Stimulated activated naive CD8-positive, alpha-beta T cell treated with anti-CD3 and anti-CD28 coated beads, Interleukin-15, Interleukin-2, amounts not matched to agents 100 U/mL and 50 U/mL, for 24 hours (primary cell): ENCODE results near the gene CHMP6.

Source experiments
- ATAC-seq: fragments of 150-1000 bp; cut with Tn5 transposase; one replicate; pipeline ENCODE4 v1.10.0; 2021
- DNase-seq: peaks from one replicate; pipeline ENCODE4 v3.0.0; 2021

Gene CHMP6

GRCh38 chr17:80956321-80957190, 35.1 kb upstream of the CHMP6 start:
- DNase-seq = no peak
- no peak for ATAC-seq

DNA sequence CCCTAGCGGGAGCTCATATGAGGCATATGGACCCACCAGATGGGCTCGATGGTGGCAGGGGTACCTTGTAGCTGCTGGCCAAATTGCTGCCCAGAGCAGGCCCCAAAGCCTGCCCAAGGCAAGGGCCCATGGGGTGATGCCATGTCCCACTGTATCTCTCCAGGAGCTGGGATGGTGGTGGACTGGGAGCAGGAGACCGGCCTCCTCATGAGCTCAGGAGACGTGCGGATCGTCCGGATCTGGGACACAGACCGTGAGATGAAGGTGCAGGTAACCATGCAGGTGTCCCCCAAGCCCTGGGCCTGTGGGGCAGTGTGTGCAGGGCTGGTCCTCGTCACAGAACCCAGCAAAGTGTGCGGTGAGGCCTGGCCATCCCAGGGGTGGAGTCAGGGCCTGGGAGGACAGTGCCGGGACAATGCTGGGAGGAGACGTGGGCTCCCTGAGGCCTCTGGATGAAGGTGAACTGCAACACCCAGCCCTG, 34.1 kb upstream of the CHMP6 start:
- ATAC-seq = no peak
- no peak for DNase-seq

DNA sequence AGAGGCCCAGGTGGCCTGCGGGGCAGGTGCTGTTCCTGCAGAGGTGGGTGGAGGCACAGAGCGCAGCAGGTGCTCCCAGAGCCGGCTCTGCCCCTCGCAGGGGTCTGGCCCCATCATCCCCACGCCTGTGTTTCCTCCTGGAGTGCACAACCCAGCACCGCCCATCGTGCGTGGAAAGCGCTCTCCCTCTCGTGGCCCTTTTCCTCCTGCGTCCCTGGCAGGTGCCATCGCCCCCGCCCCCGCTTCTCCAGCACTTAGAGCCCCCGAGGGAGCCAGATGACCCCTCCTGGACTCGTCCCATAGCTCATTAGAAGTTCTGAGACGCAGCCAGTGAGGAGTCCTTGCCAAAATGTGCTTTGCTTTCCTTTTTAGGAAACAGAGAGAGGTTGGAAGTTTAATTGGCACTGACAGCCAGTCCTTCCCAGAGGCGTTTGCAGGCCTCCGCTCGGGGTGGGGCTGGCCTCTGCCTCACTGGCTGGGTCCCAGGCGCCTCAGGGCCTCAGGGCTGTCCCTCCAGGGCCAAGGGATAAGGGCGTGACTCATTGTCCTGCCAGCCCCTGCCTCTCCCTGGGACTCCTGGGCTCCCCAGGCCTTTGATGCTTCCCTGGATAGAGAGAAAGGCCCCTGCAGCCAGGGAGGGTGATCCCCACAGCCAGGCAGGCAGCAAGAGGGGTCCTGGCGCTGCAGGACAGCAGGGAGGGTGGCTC, 32.2 kb upstream of the CHMP6 start:
- DNase-seq (no peak), ATAC-seq (no peak)

- ATAC-seq (no peak), DNase-seq (no peak)
Measured at GRCh38 chr17:80960037-80960796, 31.4 kb upstream of the CHMP6 start.

GRCh38 chr17:80960797-80961452, 30.7 kb upstream of the CHMP6 start:
- DNase-seq (no peak), ATAC-seq (no peak)

DNA sequence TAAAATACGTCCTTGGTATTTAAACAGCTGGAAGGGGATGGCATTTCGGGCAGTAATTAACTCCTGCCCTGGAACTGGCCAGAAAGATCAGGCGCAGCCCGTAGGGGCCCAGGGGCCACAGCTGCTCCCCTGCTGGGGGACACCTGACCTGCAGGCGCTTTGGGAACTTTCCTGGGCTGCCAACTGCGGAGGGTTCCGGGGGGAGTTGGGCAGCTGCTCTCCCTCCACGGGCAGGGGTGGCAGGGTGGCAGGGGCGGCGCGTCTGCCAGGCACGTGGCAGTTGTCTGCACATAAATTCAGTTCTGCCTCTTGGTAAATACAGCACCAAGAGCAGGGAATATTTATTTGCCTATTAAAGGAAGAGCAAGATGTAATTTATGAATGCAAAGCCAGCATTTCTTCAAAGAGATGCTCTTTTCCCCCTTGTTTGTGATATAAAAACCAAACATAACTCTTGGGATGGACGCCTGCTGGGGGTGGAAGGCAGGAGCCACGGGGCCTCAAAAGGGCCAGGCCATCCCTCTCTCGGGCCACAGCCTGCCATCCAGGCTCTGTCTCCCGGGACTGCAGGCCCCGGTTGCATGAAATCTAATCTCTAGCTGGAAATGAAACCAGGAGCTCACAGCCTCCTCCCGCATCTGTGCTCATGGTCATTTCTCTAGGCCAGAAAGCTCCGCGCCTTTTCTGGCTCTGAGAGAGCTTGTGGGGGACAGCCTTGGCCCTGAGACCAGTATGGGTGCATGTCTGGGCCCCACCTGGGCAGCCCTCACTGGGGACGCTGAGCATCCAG, 29.9 kb upstream of the CHMP6 start:
- DNase-seq (no peak), ATAC-seq (no peak)

DNA sequence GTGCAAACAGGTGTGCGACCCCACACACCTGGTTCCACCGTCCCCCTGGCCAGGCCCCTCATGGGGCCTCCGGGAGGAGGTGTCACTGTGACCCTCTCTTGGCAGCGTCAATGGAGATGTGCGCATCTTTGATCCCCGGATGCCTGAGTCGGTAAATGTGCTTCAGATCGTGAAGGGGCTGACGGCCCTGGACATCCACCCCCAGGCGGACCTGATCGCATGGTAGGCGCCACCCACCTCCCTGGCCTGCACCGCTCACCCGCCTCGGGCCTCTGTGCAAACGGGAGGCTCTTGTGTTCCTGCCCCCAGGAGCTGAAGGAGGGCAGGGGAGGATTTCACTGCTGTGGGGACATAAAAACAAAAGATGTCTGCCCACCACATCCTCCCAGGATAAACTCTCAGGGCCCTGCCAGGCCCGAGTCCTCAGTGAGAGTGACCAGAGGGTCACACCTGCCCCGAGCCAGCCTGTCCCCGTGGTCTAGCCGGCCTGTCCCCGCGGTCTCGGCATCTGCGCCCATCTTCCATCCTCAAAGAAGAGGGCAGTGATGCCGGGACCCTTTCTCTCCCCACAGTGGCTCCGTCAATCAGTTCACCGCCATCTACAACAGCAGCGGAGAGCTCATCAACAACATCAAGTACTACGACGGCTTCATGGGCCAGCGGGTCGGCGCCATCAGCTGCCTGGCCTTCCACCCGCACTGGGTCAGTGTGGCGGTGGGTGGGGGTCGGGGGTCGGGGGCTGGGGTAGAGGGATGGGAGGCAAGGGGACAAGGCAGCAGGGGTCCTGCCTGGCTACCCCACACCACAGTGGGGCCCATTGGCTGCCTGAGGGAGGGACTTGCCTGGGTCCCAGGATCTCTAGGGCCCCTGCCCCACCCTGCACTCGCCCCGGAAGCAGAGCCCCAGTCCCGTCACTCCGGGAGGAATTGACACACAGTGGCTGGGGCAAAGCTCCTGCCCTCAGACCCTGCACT, 29.0 kb upstream of the CHMP6 start:
- no peak for ATAC-seq
- no peak for DNase-seq

GRCh38 chr17:80963812-80964543, 27.7 kb upstream of the CHMP6 start:
- ATAC-seq (no peak), DNase-seq (no peak)

DNA sequence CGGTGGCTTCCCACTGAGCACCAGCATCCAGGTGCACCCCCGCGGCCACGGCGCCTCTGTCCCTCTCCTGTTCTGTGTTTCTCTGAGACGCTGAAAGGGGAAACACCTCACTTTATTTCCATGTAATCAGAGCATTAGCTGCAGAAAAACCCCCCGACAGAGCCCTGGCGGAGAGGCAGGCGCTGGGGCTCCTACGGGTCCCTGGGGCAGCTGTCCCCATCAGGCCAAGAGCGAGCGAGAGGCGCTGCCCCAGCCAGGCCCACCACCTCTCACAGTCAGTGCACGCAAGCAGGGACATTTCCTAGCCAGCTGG, 27.1 kb upstream of the CHMP6 start:
- DNase-seq = no peak
- ATAC-seq = no peak

DNA sequence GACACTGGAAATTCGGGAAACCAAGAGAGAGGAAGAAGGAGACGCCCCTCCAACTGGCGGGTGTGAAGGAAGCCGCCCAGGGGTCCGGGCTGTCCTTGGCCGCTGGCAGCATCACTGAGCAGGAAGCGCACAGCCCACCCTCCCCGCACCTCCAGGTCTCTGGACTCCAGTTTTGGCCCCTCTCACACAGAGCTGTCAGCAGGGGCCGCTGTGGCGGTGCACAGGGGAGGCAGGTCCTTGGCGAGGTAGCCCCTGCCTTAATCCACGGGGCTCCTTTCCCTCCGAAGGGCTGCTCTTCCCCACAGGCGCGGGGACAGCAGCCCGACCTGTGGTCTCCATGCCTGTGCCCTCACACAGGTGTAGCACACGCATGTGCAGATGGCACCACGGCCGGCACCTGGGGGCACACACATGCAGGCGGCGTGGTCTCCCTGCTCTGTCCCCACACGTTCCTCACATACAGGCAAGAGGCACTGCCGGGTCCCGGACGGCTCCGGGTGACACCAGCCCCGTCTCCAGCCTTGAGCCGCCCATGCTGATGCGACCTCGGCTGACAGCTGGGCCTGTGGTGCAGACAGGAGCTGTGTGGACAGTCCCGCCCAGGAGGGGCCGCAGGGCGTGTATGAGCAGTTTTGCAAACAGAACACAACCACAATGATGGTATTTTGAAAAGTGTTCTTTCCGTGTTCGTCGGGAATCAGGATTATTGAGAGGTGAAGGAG, 26.6 kb upstream of the CHMP6 start:
- DNase-seq (no peak), ATAC-seq (no peak)

DNA sequence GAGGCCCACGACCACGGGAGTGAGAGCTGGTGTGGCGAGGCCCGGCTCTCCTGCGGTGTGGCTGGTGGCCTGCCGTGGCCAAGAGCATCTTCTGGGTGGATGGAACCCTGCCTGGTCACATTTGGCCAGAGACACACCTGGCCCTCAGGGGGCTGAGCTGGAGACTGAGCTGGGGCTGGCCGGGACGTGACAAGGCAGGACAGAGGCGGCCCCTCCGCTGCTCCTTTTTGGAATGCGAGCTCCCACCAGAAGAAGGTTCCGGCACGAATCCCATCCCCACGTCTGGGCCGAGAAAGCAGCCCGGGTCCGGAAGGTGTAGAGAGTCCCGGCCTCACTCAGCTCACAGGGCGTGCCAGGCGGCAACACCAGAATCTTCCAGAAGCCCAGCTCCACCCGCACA, 26.0 kb upstream of the CHMP6 start:
- DNase-seq = no peak
- ATAC-seq = no peak

DNA sequence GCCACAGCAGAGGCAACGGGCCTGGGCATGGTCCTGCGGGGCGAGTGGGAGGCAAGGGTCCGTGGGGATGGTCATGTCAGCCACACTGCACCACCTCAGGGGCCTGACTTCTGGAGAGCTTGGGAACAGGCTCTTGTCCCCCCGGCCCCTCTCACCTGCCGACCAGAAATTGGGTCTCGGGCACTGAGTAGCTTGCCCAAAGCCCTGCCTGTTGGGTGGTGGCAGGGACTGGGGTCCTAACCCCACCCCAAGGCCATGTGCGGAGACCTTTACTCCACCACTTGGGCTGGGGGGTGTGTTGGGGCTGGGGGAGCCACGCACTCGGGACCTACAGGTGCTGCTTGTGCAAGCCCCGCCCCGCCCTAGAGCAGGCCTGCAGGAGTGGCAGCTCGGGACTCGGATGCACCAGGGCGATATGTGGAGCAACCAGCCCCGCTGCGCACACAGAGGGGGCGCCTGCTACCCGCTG, 24.2 kb upstream of the CHMP6 start:
- ATAC-seq = no peak
- DNase-seq = no peak

DNA sequence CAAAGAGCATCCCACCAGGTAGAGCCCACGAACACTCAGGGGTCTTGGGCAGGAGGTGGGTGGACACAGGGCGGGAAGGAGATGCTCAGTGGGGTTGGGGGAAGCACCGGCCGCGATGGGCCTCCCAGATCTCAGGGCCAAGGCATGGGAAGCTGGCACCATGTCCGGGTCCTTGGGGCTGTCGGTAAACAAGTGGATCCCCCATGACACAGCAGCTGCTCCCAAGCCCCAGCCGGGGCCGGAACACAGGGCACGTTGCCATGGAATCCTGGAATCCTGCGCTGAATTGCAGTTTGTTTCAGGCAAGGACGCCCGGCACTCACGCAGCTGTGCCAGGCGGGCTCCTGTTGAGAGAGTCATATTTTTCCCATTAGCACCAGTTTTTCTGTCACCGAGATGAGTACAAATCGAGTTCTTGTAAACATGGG, 23.0 kb upstream of the CHMP6 start:
- ATAC-seq (no peak), DNase-seq (no peak)

DNA sequence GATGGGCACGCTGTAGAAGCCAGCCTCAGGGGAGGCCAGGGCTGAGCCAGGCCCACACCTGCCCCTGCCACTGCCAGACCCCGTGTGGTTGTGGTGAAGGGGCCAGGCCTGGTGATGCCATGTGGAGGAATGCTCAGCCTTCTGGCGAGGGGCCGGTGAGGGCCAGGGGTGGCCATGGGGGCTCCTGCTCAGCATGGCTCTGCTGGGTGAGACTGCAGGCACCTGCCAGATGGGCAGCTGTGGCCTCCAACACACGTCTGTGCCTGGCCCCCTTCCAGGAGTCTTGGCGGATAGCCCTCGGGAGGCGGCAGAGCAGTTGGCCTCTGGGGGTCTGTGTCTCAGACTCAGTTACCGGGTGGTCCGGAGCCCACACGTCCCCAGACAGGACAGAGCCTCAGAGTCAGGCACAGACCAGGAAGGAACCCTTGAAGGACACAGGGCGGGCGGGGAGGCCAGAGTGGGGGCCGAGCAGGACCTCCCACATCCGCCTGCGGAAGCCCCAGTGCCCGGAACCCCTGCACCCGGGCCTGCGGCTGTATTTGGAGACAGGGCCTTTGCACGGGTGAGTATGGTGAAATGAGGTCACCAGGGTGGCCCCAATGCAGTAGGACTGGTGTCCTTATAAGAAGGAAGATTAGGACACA, 22.5 kb upstream of the CHMP6 start:
- DNase-seq (no peak), ATAC-seq (no peak)

DNA sequence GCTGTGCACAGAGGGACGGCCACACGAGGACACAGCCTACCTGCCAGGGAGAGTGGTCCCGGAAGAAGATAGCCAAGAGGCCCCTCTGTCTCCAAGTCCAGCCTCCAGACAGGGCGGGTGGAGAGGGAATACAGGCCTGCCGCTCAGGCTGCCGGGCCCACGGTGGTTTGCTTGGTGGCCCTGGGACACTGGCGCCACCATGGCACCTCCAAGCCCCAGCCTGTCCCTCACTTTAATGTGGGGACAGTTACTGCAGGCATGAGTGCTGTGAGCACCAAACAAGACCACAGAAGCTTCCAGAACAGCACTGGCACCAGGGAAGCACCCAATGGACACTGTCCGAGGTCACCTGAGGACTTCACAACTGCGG, 22.0 kb upstream of the CHMP6 start:
- ATAC-seq = no peak

DNA sequence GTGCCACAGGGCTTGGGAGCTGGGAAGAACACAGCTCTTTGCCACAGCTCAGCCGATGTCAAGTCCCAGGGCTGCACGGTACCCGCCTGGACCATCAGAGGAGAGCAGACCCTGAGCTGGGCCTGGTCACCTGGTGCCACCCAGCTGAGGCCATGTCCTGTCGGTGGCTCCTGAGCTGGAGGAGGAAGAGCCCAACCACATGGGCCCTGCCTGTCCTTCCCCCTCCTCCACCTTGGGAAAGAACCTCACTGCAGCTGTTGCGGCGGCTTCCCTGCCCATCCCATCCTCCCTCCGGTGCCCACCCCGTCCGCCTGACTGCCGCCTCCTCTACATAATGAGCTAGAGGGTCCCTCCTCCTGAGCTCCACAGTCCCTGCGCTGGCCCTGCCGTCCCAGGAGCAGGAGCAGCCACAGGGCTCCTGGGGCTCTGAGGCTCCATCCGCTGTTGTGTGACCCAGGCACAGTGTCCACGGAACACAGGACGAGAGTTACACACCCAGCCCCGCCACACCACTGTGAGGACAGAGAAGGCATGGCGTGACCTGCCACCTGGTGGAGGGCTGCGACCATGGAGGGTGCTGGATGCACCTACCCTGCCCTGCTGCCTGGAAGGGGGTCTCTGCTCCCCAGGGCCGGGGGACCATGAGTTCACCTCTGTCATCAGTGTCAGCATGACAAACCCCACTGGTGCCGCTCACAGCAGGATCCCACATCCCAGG, 21.4 kb upstream of the CHMP6 start:
- DNase-seq (peak; percentile 63), ATAC-seq (peak; percentile 49)

More for the DNA sequence above, 22.0 kb upstream of the CHMP6 start:
- DNase-seq = no peak
